Retinal pigment epithelial cell (primary cell): ENCODE results near the gene STIM2.

Experiments
- DNase-seq: peaks from one replicate; pipeline ENCODE4 v3.0.0-alpha.2; 2010; ENCODE audit warnings: low read depth
- H3K4me3 ChIP-seq: 2 replicates; pipeline ENCODE4 v1.5.1; 2011; ENCODE audit warnings: mild to moderate bottlenecking, low read length, control low read depth, moderate library complexity
- CTCF ChIP-seq: conservative IDR thresholded peaks from 2 replicates; pipeline ENCODE4 v1.5.1; 2011; ENCODE audit warnings: low read depth, low read length, control low read depth, inconsistent platforms

The STIM2 gene

GRCh38 chr4:26837993-26838842 is 22.4 kb upstream of the STIM2 start:
- no peak overlapping the region for H3K4me3 ChIP-seq
- no peak for DNase-seq
- TF ChIP-seq CTCF = no peak

GRCh38 chr4:26839016-26839415 is 21.6 kb upstream of the STIM2 start:
- H3K4me3 ChIP-seq = no peak overlapping the region
- no peak for DNase-seq
- no peak for TF ChIP-seq CTCF

GRCh38 chr4:26839534-26839951 is 21.1 kb upstream of the STIM2 start:
- DNase-seq = no peak
- H3K4me3 ChIP-seq = no peak overlapping the region
- no peak for TF ChIP-seq CTCF

GRCh38 chr4:26840786-26841185 is 19.9 kb upstream of the STIM2 start:
- no peak for TF ChIP-seq CTCF
- H3K4me3 ChIP-seq = no peak overlapping the region
- no peak for DNase-seq

GRCh38 chr4:26842911-26843310 is 17.7 kb upstream of the STIM2 start:
- no peak overlapping the region for H3K4me3 ChIP-seq
- no peak for DNase-seq
- no peak for TF ChIP-seq CTCF

- no peak for DNase-seq
- no peak for TF ChIP-seq CTCF
- no peak overlapping the region for H3K4me3 ChIP-seq
Measured at GRCh38 chr4:26850528-26850927, 10.1 kb upstream of the STIM2 start.

- H3K4me3 ChIP-seq = no peak overlapping the region
- DNase-seq = no peak
- no peak for TF ChIP-seq CTCF
Measured at GRCh38 chr4:26851129-26851528, 9.5 kb upstream of the STIM2 start.
